Activated naive CD8-positive, alpha-beta T cell treated with anti-CD3 and anti-CD28 coated beads for 36 hours (primary cell): ENCODE measurements around the gene NPAS3. TPM values are rescaled to one million over a fixed set of nuclear protein-coding genes. Genes with fewer than 3 reads are reported as not detected.

Experiments used
- DNase-seq: peaks from one replicate; pipeline ENCODE4 v3.0.0; 2021
- H3K27ac Mint-ChIP-seq: one replicate; pipeline ENCODE4 v1.8.0; 2022; ENCODE audit warnings: mild to moderate bottlenecking, moderate library complexity, mixed read lengths
- H3K27me3 Mint-ChIP-seq: one replicate; pipeline ENCODE4 v1.8.0; 2022; ENCODE audit warnings: mild to moderate bottlenecking, mixed read lengths
- H3K36me3 Mint-ChIP-seq: one replicate; pipeline ENCODE4 v1.8.0; 2021; ENCODE audit warnings: mild to moderate bottlenecking, mixed read lengths
- H3K4me1 Mint-ChIP-seq: one replicate; pipeline ENCODE4 v1.8.0; 2021; ENCODE audit warnings: mixed read lengths
- H3K4me3 Mint-ChIP-seq: one replicate; pipeline ENCODE4 v1.8.0; 2022; ENCODE audit warnings: mild to moderate bottlenecking, moderate library complexity, mixed read lengths
- H3K9me3 Mint-ChIP-seq: one replicate; pipeline ENCODE4 v1.8.0; 2022; ENCODE audit warnings: mixed read lengths
- total RNA-seq, 2 experiments: library from RNA; stranded (reverse); gene quantifications; one replicate each; pipeline ENCODE4 v1.2.3, GENCODE V29; 2021

NPAS3 gene
- total RNA-seq, 2 experiments from 2014 or later: not detected

DNA sequence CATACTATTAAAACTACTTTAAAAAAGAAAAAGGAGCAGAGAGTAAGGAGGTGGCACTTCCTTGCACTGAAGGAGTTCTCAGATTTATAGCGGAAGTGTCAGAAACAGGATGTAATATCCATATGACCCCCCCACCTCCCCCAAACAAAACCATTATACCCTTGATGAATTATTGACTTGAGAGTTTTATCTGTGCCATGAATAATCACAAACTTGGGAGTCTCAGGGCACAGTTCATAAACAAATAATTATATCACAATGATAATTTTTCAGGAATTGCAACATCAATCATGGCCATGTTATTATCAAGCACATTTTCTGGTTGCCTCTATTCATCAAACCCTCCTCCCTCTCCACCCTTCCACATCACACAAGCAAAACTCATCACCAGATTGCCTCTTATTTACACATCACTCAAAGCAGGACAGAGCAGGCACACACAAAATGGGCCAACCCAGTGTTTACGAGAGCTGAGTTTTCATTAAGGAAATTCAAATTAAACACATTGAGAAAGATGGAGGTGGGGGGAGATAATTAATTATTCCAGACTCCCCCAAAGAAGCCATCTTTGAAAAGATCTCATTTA is 870.8 kb downstream of the NPAS3 start:
- Mint-ChIP-seq H3K9me3 (no peaks in the 10 kb centered on the region), H3K36me3 (no peaks in the 10 kb centered on the region), H3K4me3 (no peak overlapping the region), H3K4me1 (no peaks in the 10 kb centered on the region), H3K27ac (no peak overlapping the region), H3K27me3 (peaks cover 15% of the 10 kb centered on the region)
- no peak for DNase-seq

DNA sequence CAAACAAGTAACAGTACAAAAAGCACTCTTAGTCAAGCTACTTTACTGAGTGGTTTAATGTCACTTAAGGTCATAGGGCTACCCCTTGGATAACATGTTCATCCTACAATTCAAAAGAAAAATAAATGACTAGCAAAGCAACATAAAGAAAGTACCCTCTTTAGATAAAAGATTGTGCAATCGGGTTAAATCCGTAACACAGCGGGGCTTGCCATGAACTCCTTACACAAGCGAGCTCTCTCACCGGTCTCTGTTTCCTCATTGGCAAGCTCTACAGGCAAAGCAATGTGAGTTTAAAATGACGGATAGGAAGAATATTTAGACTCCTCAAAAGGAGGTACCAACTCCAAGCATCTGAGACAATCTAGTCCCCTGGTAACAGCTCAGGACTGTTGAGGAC is 871.6 kb downstream of the NPAS3 start:
- no peak for DNase-seq
- Mint-ChIP-seq H3K4me1 (no peaks in the 10 kb centered on the region), H3K4me3 (no peak overlapping the region), H3K27me3 (peaks cover 10% of the 10 kb centered on the region), H3K9me3 (no peaks in the 10 kb centered on the region), H3K27ac (no peak overlapping the region), H3K36me3 (no peaks in the 10 kb centered on the region)

DNA sequence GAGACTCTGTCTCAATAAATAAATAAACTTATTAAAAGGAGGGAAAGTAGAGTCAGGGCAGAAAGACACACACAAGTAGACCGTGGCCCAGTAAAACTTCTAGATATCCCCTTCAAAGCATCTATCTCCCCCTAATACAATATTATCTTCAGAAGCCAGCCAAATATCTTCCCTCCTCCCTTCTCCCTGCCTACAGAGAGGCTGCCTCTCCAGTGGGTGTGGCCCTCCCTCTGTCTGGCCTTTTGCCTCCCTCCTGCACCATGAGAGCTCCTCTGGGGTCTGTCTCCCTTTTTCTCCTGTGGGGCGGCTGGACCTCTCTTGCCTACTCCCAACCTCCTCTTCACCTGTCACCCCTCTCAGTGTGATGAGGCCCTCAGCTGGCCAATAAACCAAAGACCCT is 873.0 kb downstream of the NPAS3 start:
- Mint-ChIP-seq H3K27ac (no peak overlapping the region), H3K4me1 (no peaks in the 10 kb centered on the region), H3K4me3 (no peak overlapping the region), H3K9me3 (no peaks in the 10 kb centered on the region), H3K36me3 (no peaks in the 10 kb centered on the region), H3K27me3 (peaks cover 16% of the 10 kb centered on the region)
- no peak for DNase-seq

DNA sequence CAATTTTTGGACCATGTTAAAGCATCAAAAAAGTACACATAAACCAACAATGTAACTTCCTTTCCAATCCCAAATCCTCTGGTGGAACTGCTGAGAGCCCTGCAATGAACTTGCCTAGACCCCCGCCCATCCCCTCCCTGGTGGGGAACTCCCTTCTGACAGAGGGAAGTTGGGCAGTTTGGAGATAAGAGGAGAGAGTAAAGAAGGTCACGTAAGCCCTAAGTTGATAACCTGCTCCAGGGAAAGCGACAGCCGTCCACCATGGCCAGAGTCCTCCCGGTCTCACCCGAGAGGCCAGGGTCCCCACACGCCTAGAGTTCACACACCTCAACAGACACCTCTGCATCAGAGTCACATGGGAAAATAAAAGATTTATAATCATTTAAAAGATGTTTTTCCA is 873.5 kb downstream of the NPAS3 start:
- H3K36me3 Mint-ChIP-seq: no peaks in the 10 kb centered on the region
- no peak overlapping the region for H3K4me3 Mint-ChIP-seq
- H3K27me3 Mint-ChIP-seq: peaks cover 17% of the 10 kb centered on the region
- H3K4me1 Mint-ChIP-seq: no peaks in the 10 kb centered on the region
- H3K27ac Mint-ChIP-seq: no peak overlapping the region
- no peak for DNase-seq
- H3K9me3 Mint-ChIP-seq: no peaks in the 10 kb centered on the region

DNA sequence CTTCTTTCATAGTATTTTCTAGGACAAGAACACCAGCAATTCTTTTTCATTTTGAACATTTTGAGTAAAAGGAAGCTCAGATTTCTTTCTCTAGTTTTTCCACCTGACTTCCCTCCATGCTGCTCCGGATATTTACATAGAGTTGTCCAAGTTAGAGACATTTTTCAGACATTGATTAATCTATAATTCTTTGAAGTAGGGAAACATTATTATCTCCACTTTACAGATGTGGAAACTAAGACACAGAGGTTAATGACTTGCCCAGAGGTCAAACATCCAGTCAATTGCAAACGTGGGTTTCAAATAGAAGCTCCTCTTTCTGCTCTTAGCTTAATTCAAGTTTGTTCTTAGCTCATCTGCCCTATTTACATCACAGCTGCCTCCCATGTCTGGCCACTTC is 873.9 kb downstream of the NPAS3 start:
- Mint-ChIP-seq H3K27me3 (peaks cover 21% of the 10 kb centered on the region), H3K27ac (no peak overlapping the region), H3K9me3 (no peaks in the 10 kb centered on the region), H3K36me3 (no peaks in the 10 kb centered on the region), H3K4me3 (no peak overlapping the region), H3K4me1 (no peaks in the 10 kb centered on the region)
- no peak for DNase-seq

DNA sequence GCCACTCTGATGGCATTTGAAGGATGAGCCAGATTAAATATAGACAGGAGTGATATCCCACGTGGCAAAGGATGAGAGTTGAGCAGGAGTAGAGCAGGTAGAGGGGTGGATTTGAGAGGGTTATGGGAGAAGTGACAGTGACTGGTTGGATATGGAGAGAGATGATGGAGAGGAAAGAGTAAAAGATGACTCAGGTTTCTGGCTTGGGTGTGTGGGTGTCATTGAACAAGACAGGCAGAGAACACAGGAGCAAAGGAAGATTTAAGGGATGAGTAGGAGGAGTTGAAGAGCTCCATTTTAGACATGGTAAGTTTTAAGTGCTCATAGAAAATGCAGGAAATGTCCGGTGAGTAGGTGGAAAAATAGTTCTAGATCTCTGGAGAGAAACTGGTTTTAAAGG is 875.3 kb downstream of the NPAS3 start:
- no peak overlapping the region for H3K4me3 Mint-ChIP-seq
- H3K27me3 Mint-ChIP-seq: peaks cover 26% of the 10 kb centered on the region
- no peaks in the 10 kb centered on the region for H3K9me3 Mint-ChIP-seq
- H3K27ac Mint-ChIP-seq: no peak overlapping the region
- DNase-seq: no peak
- no peaks in the 10 kb centered on the region for H3K4me1 Mint-ChIP-seq
- H3K36me3 Mint-ChIP-seq: no peaks in the 10 kb centered on the region

DNA sequence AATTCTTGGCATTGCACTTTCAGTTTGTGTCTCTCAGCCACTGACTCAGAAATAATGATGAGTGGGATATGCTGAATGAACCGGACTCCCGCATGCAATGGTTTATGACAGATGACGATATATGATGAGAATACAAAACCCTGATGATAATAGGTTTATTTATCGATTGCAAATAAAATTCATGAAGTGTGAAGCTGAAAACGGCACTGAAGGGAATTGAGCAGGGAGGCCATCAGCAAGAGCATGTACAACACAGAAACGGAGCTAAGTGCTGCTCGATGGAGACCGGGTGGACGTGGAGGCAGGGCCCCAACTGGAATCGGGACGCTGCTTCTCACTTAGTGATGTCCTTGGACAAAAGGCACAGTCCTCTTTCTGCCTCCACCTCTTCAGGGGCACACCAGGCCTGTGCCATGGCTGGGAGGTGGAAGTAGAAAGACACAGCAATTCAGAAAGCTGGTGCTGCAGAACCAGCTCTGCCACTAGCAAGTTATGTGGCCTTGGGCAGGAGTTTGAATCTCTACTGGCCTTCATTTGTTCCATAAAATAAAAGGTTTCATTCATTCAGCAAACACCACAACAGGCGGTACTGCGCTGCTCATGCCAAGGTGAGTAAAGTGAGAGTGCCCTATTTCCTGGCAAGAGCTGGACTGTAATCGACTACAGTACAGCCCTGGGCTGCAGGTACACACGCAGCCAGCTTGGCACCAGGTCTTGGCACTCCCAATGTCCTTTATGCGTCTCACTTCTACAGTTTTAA is 895.2 kb downstream of the NPAS3 start:
- Mint-ChIP-seq H3K4me3 (no peak overlapping the region), H3K4me1 (peaks cover 3% of the 10 kb centered on the region), H3K27me3 (no peaks in the 10 kb centered on the region), H3K36me3 (no peaks in the 10 kb centered on the region), H3K9me3 (peaks cover 3% of the 10 kb centered on the region), H3K27ac (no peak overlapping the region)
- DNase-seq: no peak

DNA sequence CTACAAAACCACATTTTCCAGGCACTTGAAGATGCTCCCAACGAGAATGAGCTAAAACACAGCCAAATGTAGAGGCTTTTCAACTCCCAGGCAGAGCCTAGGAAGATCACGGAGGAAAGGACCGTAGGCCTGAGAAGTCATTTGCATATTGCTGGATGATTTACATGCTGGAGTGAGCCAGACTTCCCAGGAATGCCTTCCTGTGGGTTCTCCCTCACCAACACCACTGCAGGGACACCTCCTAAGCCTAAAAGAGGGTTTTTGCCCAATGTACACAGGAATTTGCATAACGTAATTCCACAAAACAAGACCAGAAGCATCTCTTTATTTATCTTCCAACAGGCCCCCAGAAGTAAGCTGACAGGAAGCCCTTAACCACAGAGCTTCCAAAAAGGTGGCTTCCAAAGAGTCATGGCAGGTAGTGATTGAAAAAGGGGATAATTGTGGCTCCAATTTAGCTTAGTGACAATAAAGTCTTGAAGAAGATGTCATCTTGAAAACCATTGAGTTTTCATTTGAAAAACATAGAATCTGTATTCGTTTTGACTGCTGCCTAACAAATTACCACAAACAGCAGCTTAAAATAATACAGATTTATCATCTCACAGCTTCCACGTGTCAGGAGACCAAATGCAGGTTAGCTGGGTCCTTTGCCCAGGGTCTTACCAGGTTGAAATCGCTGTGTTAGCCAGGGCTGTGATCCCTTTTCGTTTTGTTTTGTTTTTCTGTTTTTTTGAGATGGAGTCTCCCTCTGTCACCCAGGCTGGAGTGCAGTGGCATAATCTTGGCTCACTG is 896.0 kb downstream of the NPAS3 start:
- H3K9me3 Mint-ChIP-seq: peaks cover 3% of the 10 kb centered on the region
- H3K36me3 Mint-ChIP-seq: no peaks in the 10 kb centered on the region
- no peak for DNase-seq
- H3K4me1 Mint-ChIP-seq: peaks cover 5% of the 10 kb centered on the region
- H3K27ac Mint-ChIP-seq: no peak overlapping the region
- no peaks in the 10 kb centered on the region for H3K27me3 Mint-ChIP-seq
- no peak overlapping the region for H3K4me3 Mint-ChIP-seq

DNA sequence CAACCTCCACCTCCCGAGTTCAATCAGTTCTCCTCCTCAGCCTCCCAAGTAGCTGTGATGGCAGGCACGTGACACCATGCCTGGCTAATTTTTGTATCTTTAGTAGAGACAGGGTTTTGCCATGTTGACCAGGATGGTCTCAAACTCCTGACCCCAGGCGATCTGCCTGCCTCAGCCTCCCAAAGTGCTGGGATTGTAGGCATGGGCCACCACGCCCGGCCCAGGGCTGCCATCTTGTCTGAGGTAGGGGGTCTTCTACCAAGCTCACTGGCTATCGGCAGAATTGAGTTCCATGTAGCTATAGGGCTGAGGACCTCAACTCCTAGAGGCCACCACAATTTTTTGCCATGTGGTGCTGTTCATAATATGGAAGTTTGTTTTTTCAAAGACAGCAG is 896.6 kb downstream of the NPAS3 start:
- Mint-ChIP-seq H3K36me3 (no peaks in the 10 kb centered on the region), H3K4me3 (no peak overlapping the region), H3K27me3 (no peaks in the 10 kb centered on the region), H3K4me1 (peaks cover 6% of the 10 kb centered on the region), H3K9me3 (peaks cover 3% of the 10 kb centered on the region), H3K27ac (no peak overlapping the region)
- no peak for DNase-seq

DNA sequence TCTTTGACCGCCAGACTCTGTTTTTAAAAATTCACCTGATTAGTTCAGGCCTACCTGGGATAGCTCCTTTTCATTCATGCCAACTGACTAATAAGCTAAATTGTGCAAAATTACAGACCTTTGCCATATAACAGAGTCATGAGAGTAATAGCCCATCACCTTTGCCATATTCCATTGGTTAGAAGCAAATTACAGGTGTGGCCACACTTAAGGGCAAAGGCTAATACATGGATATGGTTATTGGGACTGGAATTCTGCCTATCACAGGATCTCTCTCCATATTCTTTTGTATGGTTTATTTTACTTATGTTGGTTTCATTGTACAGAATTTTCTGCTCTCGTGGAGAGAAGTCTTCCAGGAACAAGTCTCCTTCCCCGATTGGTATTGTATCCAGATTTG is 897.0 kb downstream of the NPAS3 start:
- Mint-ChIP-seq H3K4me3 (no peak overlapping the region), H3K9me3 (peaks cover 3% of the 10 kb centered on the region), H3K4me1 (peaks cover 6% of the 10 kb centered on the region), H3K27me3 (no peaks in the 10 kb centered on the region), H3K36me3 (no peaks in the 10 kb centered on the region), H3K27ac (no peak overlapping the region)
- DNase-seq: no peak

DNA sequence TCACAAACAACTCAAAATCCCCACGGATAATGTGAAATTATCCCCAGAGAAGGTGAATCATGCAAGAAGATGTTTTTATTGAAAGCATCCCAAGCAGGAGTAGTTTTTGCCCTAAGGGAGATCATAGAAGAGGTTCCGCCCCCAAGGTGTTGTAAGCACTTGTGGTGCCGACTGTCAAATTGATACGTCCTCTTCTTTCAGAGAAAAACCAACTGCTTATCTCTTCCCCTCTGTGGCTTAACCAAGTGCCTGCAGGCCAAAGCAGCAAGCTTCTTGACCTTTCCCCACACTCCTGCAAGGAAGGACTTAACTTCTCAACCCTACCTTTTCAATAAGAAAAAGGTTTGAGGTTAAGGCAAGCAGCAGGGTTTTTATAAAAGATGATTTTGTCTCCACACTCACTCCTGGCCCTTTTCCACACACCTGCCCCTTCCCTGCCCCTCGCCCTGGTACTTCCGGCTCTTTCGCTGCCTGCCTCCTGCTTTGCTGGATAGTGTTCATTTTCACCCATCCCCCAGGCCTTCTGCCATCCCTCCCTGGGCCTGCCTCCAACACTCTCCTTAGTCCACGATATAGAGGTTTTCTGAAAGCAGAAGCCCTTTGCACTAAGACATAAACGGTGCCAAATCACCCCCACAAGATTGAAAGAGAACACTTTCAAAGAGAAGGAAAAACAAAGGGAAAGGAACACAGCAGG is 897.7 kb downstream of the NPAS3 start:
- Mint-ChIP-seq H3K4me1 (peaks cover 6% of the 10 kb centered on the region), H3K9me3 (peaks cover 1% of the 10 kb centered on the region), H3K27ac (no peak overlapping the region), H3K36me3 (no peaks in the 10 kb centered on the region), H3K4me3 (no peak overlapping the region), H3K27me3 (no peaks in the 10 kb centered on the region)
- no peak for DNase-seq

DNA sequence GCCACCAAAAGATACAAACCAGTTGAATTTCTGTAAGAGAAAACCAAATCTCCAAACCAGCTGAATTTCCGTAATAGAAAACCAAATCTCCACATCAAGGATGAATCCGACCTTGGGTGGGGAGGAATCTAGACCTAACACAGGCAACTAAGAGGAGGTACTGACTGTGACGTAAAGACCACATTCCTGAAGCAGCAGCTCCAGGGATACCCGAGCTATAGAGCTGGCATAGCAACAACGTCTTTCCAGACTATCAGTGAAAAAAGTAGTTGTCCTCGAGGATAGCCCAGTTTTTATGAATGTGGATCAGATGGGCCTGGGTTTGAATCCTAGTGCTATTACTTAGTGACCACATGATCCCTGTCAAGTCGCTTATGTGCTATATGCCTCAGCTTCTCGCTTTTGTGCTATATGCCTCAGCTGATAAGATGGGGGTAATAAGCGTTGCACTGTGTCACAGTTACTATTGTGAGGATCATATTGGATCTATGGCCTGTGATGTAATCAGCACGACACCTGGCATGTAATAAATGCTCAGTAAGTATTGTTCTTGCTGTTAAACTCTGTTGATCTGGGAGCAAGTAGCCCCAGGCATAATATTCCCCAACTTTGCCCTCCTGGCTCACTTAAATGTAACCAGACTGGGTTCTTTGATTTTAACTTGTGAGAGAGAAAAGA is 898.4 kb downstream of the NPAS3 start:
- no peak overlapping the region for H3K4me3 Mint-ChIP-seq
- H3K36me3 Mint-ChIP-seq: no peaks in the 10 kb centered on the region
- peaks cover 1% of the 10 kb centered on the region for H3K9me3 Mint-ChIP-seq
- no peak for DNase-seq
- H3K4me1 Mint-ChIP-seq: peaks cover 6% of the 10 kb centered on the region
- no peaks in the 10 kb centered on the region for H3K27me3 Mint-ChIP-seq
- H3K27ac Mint-ChIP-seq: no peak overlapping the region

DNA sequence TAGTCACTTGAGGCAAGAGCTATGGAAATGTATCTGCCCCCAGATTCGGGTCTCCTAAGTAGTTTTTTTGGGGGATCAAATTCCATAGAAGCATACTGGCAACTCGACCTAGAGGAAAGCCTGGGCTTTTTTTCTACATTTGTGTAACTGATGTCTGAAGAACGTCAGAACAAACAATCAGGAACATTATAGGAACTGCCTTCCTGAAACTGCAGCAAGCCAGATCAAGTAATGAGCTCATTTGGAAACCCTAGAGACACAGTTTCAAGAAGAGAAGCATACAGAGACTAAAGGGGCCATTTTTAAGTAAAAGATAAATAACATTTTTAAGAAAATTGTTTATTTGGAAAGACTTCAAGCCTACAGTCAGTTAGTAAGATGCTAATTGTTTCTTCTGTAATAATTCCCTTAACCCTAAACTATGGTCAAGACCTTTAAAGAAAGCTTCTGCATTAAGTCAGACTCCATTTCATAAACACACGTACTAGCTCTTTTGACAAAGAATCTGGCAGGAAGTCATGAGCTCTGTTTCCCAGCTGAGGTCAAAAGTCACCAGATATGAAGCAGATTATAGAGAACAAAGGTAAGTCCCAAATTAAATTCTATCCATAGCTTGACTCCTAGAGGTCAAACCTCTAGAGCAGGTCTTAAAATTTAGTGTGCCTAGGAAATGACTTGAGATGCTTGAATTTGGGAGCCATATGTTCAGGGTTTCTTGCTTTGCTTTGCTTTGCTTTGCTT is 899.4 kb downstream of the NPAS3 start:
- Mint-ChIP-seq H3K9me3 (no peaks in the 10 kb centered on the region), H3K4me3 (no peak overlapping the region), H3K36me3 (no peaks in the 10 kb centered on the region), H3K27ac (no peak overlapping the region), H3K4me1 (peaks cover 6% of the 10 kb centered on the region), H3K27me3 (no peaks in the 10 kb centered on the region)
- no peak for DNase-seq
